Hepatocyte (in vitro differentiated cells): Measurements from ENCODE around the gene KCNJ3. TPM values are rescaled to one million over a fixed set of nuclear protein-coding genes. Genes with fewer than 3 reads are reported as not detected.

Source experiments
- DNase-seq: peaks from one replicate; pipeline ENCODE4 v3.0.0-alpha.2; 2016; ENCODE audit warnings: low spot score
- H2AFZ ChIP-seq: fragments of 200-600 bp; sonication (generic); 2 replicates; pipeline ENCODE4 v1.6.0; 2016; ENCODE audit warnings: antibody characterized with exemption, mild to moderate bottlenecking
- H3K27ac ChIP-seq: fragments of 200-600 bp; sonication (generic); 2 replicates; pipeline ENCODE4 v1.5.1; 2016; ENCODE audit warnings: mild to moderate bottlenecking
- H3K27me3 ChIP-seq: fragments of 200-600 bp; sonication (generic); 2 replicates; pipeline ENCODE4 v1.6.1; 2016
- H3K36me3 ChIP-seq: fragments of 200-600 bp; sonication (generic); replicated peaks from 2 replicates; pipeline ENCODE4 v1.5.1; 2016; ENCODE audit warnings: low read depth; ENCODE audit not compliant: insufficient read depth
- H3K4me1 ChIP-seq: fragments of 200-600 bp; sonication (generic); 2 replicates; pipeline ENCODE4 v1.5.1; 2016; ENCODE audit warnings: mild to moderate bottlenecking, moderate library complexity; ENCODE audit not compliant: insufficient read depth
- H3K4me2 ChIP-seq: fragments of 200-600 bp; sonication (generic); 2 replicates; pipeline ENCODE4 v1.6.0; 2016
- H3K4me3 ChIP-seq: fragments of 200-600 bp; sonication (generic); 2 replicates; pipeline ENCODE4 v1.5.1; 2016; ENCODE audit warnings: mild to moderate bottlenecking
- H3K79me2 ChIP-seq: fragments of 200-600 bp; sonication (generic); 2 replicates; pipeline ENCODE4 v1.6.0; 2017; ENCODE audit warnings: mild to moderate bottlenecking
- H3K9me2 ChIP-seq: fragments of 200-600 bp; sonication (generic); replicated peaks from 2 replicates; pipeline ENCODE4 v1.6.0; 2017; ENCODE audit warnings: mild to moderate bottlenecking; ENCODE audit not compliant: insufficient read depth
- H3K9me3 ChIP-seq: fragments of 200-600 bp; sonication (generic); 2 replicates; pipeline ENCODE4 v1.5.1; 2016; ENCODE audit warnings: low read depth, mild to moderate bottlenecking
- H4K20me1 ChIP-seq: fragments of 200-600 bp; sonication (generic); 2 replicates; pipeline ENCODE4 v1.6.0; 2016; ENCODE audit warnings: mild to moderate bottlenecking; ENCODE audit not compliant: insufficient read depth, poor library complexity, severe bottlenecking
- CTCF ChIP-seq: fragments of 200-600 bp; sonication (generic); IDR thresholded peaks from 2 replicates; pipeline ENCODE4 v1.5.1; 2016; ENCODE audit warnings: antibody characterized with exemption, mild to moderate bottlenecking; ENCODE audit not compliant: poor library complexity
- EZH2 ChIP-seq: fragments of 200-600 bp; sonication (generic); IDR thresholded peaks from 2 replicates; pipeline ENCODE4 v1.6.1; 2016; ENCODE audit warnings: antibody characterized with exemption, mild to moderate bottlenecking, borderline replicate concordance
- EZH2phosphoT487 ChIP-seq: fragments of 200-600 bp; sonication (generic); IDR thresholded peaks from one replicate; pipeline ENCODE4 v1.6.1; 2018; ENCODE audit warnings: antibody characterized with exemption, mild to moderate bottlenecking, low read depth, moderate library complexity; ENCODE audit not compliant: unreplicated experiment, severe bottlenecking
- WGBS: methylation state at CpG from one replicate; pipeline ENCODE4 v1.1.6; 2016; ENCODE audit warnings: low lambda C conversion rate; ENCODE audit errors: missing lambda C conversion rate; 5-methylcytosine and 5-hydroxymethylcytosine counted together
- polyA plus RNA-seq: library from polyadenylated mRNA; unstranded; fragments of >200 nt; fragmentation: Nextera tagmentation; extraction: Ambion mirVana; gene quantifications from 2 replicates; pipeline ENCODE4 v1.2.1, GENCODE V29; 2016
- total RNA-seq: library from RNA; depleted of rRNA; stranded (reverse); fragments of >200 nt; gene quantifications from 2 replicates; pipeline ENCODE4 v1.2.3, GENCODE V29; 2014

Gene KCNJ3
- total and polyA plus RNA-seq, 2 experiments from 2014 or later = 0.04 to 3.0 TPM

- Histone ChIP-seq H3K27me3 (no peaks in the 10 kb centered on the region), H3K9me2 (no peaks in the 10 kb centered on the region), H3K4me1 (peaks cover 9% of the 10 kb centered on the region), H3K79me2 (no peaks in the 10 kb centered on the region), H3K36me3 (no peaks in the 10 kb centered on the region), H3K4me2 (peak overlapping the region; percentile 100), H2AFZ (no peak overlapping the region), H4K20me1 (no peaks in the 10 kb centered on the region), H3K27ac (no peak overlapping the region), H3K4me3 (no peak overlapping the region), H3K9me3 (no peaks in the 10 kb centered on the region)
- WGBS = 93% methylated on average over 60 of the region's 60 CpGs
- DNase-seq = no peak
- TF ChIP-seq CTCF = no peak
- no peak for TF ChIP-seq EZH2
- TF ChIP-seq EZH2phosphoT487 = no peak
Observed at GRCh38 chr2:154698721-154699574, 453 bp downstream of the KCNJ3 start.

- Histone ChIP-seq H3K27ac (no peak overlapping the region), H3K27me3 (no peaks in the 10 kb centered on the region), H4K20me1 (no peaks in the 10 kb centered on the region), H3K9me2 (no peaks in the 10 kb centered on the region), H3K9me3 (no peaks in the 10 kb centered on the region), H3K4me3 (no peak overlapping the region), H2AFZ (no peak overlapping the region), H3K4me2 (no peak overlapping the region), H3K4me1 (peaks cover 9% of the 10 kb centered on the region), H3K36me3 (no peaks in the 10 kb centered on the region), H3K79me2 (no peaks in the 10 kb centered on the region)
- DNase-seq = no peak
- 97% methylated on average over 10 of the region's 10 CpGs for WGBS
- no peak for TF ChIP-seq EZH2
- no peak for TF ChIP-seq CTCF
- TF ChIP-seq EZH2phosphoT487 = no peak
Observed at GRCh38 chr2:154699575-154699930, 1.1 kb downstream of the KCNJ3 start.

- Histone ChIP-seq H2AFZ (no peak overlapping the region), H3K4me2 (no peak overlapping the region), H4K20me1 (no peaks in the 10 kb centered on the region), H3K4me1 (peaks cover 9% of the 10 kb centered on the region), H3K27me3 (no peaks in the 10 kb centered on the region), H3K9me2 (no peaks in the 10 kb centered on the region), H3K4me3 (no peak overlapping the region), H3K9me3 (no peaks in the 10 kb centered on the region), H3K27ac (no peak overlapping the region), H3K36me3 (no peaks in the 10 kb centered on the region), H3K79me2 (no peaks in the 10 kb centered on the region)
- DNase-seq = no peak
- 66% methylated on average over 4 of the region's 4 CpGs for WGBS
- TF ChIP-seq EZH2 = no peak
- TF ChIP-seq EZH2phosphoT487 = no peak
- TF ChIP-seq CTCF = no peak
Observed at GRCh38 chr2:154700136-154700535, 1.6 kb downstream of the KCNJ3 start.
